GM18519 (cell line): ENCODE results near the gene TEX53.
A peak's percentile ranks its signal among the peaks of the same experiment; 100 is the strongest.

Source experiments
- ATAC-seq: cut with Tn5 transposase; IDR thresholded peaks from one replicate; pipeline ENCODE4 v1.9.1; 2021; ENCODE audit warnings: mild to moderate bottlenecking, moderate library complexity; ENCODE audit not compliant: unreplicated experiment, low FRiP score

TEX53 gene

DNA sequence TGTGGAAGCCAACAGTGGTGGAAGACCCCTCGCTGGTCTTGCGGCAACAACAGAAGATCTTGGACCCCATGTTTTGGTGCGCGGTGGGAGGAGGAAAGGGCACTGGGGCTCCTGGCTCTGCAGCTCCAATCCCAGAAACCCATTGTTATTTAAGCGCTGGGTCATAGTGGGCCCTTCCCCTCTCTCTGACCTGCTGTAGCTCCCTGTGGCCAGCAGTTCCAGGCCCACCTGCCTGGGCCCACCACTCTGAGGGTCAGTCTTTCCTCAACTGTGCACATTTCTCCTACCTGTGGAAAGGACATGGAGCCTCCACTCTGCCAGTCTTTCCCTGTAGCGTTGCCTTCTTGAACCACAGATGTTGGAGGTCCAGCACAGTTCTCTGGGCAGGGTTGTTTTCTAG lies at the start of gene TEX53:
Gene TEX53, minus strand, starts transcription at position 101 of the 400 bp plus-strand sequence. Its CDS starts 31 bp downstream, at position 70.
- ATAC-seq = no peak

GRCh38 chr9:114706711-114707110 lies 49.1 kb upstream of the TEX53 start:
- no peak for ATAC-seq

DNA sequence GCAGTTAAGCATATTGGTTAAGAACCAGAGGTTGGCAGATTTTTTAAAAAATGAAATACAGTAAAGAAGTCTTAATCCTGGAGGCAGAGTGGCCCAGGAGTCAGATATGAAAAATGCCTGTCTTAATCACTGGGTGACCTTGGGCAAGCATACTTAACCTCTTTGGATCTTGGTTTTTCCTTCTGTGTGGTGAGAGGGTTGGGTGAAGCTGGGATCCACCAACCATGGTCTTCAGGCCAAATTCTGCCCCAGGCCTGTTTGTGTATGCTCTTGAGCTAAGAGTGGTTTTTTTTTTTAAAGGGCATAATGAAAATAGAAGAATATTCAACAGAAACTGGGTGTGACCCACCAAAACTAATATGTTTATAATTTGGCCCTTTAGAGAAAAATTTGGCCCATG lies 44.4 kb upstream of the TEX53 start:
- ATAC-seq = no peak

GRCh38 chr9:114697951-114698351 lies 40.3 kb upstream of the TEX53 start:
- peak; percentile 37 for ATAC-seq

DNA sequence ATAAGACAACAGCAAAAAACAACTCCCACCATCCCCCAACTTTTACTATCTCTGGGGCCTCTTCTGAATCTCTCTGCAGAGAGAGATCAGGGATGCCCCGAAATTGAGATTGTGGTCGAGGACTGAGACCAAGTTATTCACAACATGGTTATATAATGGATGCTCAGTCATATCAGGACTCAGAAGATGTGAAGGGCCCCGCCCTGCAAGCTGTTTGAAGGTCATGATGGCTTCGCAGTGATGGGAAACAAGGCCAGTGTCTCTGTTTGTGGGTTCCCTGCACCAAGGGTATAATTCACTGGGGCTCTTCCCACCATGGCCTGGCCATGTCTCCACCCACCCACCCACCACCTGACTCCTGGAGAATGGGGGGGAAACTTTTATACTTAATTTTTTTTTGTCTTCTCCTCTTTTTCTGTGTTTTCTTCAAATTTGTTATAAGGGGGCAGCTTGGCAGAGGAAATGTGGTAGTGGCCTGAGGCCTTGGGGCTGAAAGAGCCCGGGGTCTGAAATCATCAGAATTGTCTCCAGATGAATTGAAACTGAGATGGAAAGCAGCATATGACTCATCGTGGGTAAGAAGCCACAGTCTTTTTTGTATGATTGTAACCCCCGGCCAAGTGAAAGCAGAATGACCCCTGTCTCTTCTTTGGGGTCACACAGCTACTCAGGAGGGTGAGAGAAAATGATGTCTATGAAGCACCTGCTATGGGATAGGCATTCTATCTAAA lies 39.4 kb upstream of the TEX53 start:
- ATAC-seq = peak; percentile 73

GRCh38 chr9:114695948-114696347 lies 38.3 kb upstream of the TEX53 start:
- ATAC-seq = no peak

DNA sequence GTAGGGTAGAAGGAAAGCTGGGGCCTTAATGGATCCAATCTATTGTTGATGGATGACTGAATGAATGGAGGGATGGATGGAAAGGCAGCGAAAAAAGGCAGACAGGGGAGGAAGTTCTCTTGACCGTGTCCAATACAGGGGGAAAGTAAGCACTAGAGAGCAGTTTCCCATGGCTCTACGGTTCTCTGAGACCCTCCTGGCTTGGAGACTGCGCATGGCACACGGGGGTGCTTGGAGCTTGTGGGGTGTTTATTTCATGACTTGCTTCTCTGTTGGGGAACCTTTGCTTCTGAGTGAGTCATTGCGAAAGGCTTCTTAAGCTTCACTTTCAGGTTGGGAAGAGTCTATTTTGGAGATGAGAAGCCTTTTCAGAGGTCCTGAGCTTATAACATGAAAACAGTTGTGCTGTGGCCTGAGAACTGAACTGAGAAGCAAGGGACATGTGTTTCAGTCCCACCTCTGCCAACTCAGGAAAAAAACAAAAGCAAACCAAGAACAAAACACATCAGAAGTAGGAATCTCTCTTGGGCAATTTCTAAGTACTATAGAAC lies 37.2 kb upstream of the TEX53 start:
- peak; percentile 36 for ATAC-seq

DNA sequence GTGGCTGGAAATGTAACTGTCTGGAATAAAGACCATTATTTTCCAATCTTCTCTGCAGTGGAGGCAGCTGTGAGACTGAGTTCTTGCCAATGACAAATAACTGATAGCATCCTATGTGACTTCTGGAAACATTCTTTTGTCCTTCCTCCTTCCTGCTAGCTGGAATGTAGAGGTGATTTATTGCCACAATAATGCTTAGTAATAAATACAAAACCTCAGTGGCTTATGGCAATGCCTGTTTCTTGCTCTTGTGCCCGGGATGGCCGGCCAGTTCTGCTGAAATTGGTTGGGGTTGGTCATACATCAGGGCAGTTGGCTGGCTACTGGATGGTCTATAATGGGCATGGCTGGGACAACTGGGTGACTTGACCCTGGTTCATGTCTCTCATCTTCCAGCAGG lies 36.5 kb upstream of the TEX53 start:
- no peak for ATAC-seq

- ATAC-seq = no peak
Observed at GRCh38 chr9:114693248-114693855, 35.7 kb upstream of the TEX53 start.

- no peak for ATAC-seq
Observed at GRCh38 chr9:114691956-114692295, 34.3 kb upstream of the TEX53 start.

GRCh38 chr9:114691046-114691955 lies 33.7 kb upstream of the TEX53 start:
- no peak for ATAC-seq

DNA sequence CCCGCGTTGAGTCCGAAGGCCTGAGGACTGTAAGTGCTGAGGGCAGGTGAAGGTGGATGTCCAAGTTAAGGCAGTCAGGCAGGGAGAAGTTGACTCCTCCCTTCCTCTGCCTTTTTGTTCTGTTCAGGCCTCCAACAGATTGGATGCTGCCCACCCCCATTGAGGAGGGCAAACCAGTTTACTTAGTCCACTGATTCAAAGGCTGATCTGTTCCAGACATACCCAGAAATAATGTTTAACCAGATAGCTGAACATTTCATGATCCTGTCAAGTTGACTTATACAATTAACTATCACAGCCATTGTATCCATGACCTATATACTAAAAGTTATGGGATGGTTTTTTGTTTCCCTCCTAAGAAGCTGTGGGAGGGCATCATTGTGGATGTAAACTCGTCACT lies 32.7 kb upstream of the TEX53 start:
- no peak for ATAC-seq

DNA sequence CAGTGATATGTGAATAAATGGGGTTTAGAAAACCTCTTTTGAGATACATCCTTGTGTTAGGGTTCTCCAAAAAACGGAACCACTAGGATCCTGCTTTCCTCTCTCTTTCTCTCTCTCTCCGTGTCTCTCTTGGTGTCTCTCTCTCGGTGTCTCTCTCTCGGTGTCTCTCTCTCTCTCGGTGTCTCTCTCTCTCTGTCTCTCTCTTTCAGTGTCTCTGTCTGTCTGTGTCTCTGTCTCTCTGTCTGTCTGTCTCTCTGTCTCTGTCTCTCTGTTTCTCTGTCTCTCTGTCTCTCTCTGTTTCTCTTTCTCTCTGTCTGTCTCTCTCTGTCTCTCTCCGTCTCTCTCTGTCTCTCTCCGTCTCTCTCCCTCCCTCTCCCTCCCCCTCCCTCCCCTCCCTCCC lies 32.2 kb upstream of the TEX53 start:
- ATAC-seq = no peak

DNA sequence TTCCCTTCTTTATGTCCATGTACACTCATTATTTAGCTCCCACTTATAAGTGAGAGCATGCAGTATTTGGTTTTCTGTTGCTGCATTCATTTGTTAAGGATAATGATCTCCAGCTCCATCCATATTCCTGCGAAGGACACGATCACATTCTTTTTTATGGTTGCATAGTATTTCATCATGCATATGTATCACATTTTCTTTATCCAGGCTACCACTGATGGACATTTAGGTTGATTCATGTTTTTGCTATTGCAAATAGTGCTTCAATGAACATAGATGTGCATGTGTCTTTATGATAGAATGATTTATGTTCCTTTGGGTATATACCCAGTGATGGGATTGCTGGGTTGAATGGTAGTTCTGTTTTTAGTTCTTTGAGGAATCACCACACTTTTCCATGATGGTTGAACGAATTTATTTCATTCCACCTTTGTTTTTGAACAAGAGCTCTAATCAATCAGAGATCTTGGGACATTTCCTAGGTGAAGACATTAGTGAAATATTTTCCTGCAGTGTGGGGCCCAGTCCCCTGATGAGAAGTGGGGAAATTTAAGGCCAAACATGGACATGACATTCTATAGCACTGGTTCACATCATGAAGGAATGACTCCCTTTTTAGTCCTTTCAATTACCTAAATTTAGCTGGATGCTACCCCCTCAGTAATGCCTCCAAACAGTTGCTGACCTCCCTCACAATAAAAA lies 31.5 kb upstream of the TEX53 start:
- ATAC-seq = no peak

GRCh38 chr9:114688379-114688778 lies 30.8 kb upstream of the TEX53 start:
- no peak for ATAC-seq

- no peak for ATAC-seq
Observed at GRCh38 chr9:114687034-114687433, 29.4 kb upstream of the TEX53 start.

- no peak for ATAC-seq
Observed at GRCh38 chr9:114685951-114686350, 28.3 kb upstream of the TEX53 start.

DNA sequence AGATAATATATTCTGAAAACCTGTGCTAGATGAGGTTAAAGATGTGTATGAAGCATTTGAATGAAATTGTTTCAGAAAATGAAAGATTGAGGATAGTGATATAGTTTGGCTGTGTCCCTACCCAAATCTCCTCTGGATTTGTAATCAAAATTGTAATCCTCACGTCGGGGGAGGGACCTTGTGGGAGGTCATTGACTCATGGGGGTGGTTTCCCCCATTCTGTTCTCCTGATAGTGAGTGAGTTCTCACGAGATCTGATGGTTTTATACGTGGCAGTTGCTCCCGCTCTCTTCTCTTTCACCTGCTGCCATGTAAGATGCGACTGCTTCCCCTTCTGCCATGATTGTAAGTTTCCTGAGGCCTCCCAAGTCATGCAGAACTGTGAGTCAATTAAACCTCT lies 26.4 kb upstream of the TEX53 start:
- no peak for ATAC-seq

GRCh38 chr9:114682846-114683245 lies 25.2 kb upstream of the TEX53 start:
- ATAC-seq = no peak

GRCh38 chr9:114681594-114682332 lies 24.2 kb upstream of the TEX53 start, which contains the start of gene TEX48:
TSS of gene TEX48 (minus strand) at chr9:114682192. CDS start at chr9:114671723, 10,469 bp downstream.
- ATAC-seq = peak; percentile 63
